ENCODE data around the gene SOX9.
"Not testable (repeated sequence)": the region's sequence is repeated elsewhere in the genome, so short reads cannot be mapped to it uniquely, and the experiment has no call there.

The SOX9 gene

GRCh38 chr17:72126575-72127486 is 6.0 kb downstream of the SOX9 start:
- no peak for DNase-seq

GRCh38 chr17:72128039-72128438 is 7.2 kb downstream of the SOX9 start:
- DNase-seq = no peak

DNA sequence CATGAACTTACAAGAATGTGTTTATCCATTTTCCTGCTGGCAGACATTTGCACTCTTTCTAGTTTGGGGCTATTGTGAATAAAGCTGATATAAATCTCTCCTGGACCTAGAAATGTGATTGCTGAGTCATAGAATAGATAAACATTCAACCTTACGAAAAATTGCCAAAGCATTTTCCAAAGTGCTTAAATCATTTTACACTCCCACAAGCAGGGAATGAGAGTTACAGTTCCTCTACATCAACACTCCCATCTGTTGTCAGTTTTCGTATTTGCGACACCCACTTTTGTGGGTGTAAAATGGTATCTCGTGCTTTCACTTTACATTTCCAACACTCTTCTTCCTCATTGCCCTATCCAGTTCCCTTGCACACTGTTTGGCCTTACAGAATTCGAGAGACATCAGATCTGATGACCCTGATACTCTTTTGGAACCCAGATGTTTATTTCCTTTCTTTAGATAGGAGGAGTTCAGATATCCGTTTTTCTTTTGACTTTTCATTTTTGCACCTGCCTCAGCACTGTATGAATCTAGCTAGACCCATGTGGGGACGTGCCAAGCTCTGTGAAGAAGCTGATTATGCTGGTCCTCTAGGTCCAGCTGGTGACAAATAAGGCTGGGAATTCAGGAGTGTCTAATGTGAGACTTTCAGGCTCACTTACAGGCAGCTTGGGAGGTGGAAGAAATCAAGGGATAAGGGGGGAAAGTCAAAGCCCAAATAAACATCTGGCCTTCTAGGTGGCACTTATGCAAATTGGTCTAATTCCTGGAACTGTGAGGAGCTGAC is 14.0 kb downstream of the SOX9 start:
- no peak for DNase-seq

GRCh38 chr17:72135546-72136325 is 14.9 kb downstream of the SOX9 start:
- DNase-seq = no peak

- DNase-seq = no peak
Measured at GRCh38 chr17:72136692-72137091, 15.9 kb downstream of the SOX9 start.

- no peak for DNase-seq
Measured at GRCh38 chr17:72137161-72137560, 16.3 kb downstream of the SOX9 start.

- DNase-seq = no peak
Measured at GRCh38 chr17:72139212-72139611, 18.4 kb downstream of the SOX9 start.

DNA sequence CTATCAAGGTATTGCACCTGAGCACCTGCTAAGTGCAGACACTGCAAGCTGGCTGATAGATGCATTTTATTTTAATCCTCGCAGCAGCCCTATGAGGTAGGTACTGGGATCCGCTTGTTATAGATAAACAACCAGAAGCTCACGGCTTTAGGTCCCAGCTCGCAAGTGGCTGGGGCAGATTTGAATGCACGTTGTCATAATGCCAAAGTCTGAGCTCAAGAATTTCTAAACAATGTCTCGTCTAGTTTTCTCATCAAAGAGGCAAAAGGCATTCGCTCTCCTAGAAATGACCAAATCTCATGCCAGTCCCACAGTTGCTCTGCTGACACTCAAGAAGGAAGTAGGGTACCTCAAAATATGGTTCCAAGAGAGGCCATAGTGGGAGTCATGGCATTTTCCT is 20.5 kb downstream of the SOX9 start:
- DNase-seq = no peak

- not testable (repeated sequence) for DNase-seq
Measured at GRCh38 chr17:72142097-72142496, 21.3 kb downstream of the SOX9 start.

DNA sequence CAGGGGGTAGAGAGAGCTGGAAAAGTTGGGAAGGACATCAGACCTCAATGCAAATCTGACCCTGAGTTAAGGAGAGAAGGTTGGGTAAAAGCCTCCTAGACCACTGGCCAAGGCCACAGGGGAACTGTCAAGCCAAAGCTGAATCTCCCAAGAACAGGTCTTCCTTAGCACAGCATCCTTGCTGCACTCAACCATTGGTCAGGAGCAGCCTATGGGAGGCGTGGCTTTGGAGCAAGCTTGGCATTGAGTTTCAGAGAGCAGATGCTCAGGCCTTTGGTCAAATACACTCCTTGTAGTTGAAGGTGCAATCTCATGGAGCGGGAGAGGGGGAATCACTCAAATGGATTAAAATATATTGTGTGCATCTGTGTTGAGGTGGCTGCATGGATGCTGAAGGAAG is 21.8 kb downstream of the SOX9 start:
- DNase-seq = no peak

DNA sequence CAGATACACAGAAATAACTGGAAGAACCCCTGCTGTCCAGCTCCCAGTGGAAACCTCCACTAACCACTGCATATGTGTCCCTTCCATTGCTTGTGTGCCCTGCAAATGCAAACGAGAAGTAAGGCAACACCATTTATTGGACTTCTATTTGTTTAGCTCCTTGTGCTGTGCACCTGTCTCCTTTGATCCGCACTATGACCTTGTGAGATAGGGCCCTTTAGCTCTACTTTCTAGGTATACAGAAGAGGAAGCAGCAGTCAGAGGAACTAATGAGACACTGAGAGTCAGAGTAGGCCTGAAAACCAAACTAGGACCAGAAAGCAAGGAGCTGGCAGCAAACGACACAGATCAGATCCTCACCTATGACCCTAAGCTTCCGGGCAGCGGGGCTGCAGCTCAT is 22.4 kb downstream of the SOX9 start:
- no peak for DNase-seq

DNA sequence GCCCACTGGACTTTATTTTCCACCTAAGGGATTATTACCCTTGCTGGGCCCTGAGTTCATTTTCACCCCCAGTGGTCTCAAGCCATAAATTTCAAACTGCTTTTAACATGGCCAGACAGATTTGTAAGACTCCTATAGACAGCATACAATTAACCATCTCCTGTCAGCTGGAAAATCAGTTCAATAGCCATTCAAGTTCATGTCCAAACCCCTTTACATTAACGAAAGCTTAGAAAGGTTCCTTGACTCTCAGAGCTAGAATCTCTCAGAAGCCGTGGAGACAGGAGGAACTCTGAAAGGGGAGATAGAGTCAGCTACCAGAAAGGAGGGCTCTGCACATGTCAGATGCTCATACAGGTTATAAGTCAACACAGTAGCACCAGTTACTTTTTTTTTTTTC is 23.3 kb downstream of the SOX9 start:
- DNase-seq = no peak

- no peak for DNase-seq
Measured at GRCh38 chr17:72145562-72145961, 24.7 kb downstream of the SOX9 start.

DNA sequence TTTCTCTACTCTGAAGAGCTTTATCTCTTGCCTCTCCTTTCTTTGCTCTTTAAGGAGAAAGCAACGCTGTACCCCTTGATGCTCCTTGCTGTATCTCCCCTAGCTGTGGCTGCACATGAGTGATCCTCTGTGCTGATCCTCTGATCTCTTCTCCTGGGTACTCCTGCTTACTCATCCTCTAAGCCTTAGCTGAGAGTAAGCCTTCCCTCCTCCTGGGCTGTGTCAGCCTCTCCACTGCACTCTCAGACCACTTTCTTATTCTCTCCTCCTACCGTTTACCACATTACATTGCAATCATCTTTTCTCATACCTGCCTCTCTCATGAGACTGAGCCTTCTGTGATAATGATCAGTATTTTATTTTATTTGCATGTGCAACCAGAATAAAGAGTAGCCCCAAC is 25.1 kb downstream of the SOX9 start:
- no peak for DNase-seq

DNA sequence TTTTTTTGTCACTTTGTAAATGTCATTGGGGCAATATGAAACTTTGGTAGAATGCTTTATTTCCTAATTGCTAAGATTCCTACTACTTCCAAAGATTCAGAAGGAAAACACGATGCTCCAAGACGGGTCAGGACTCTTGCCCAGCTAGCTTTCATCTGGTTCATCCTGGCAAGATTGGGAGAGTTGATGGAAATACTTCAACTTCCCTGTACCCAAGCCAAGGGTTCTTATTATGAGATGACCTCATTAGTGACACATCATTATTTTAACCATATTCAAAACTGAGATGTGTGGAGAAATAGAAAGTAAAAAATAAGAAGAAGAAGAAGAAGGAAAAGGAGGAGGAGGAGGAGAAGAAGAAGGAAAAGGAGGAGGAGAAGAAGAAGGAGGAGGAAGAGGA is 25.6 kb downstream of the SOX9 start:
- no peak for DNase-seq

GRCh38 chr17:72150632-72151460 is 30.0 kb downstream of the SOX9 start:
- DNase-seq = no peak

DNA sequence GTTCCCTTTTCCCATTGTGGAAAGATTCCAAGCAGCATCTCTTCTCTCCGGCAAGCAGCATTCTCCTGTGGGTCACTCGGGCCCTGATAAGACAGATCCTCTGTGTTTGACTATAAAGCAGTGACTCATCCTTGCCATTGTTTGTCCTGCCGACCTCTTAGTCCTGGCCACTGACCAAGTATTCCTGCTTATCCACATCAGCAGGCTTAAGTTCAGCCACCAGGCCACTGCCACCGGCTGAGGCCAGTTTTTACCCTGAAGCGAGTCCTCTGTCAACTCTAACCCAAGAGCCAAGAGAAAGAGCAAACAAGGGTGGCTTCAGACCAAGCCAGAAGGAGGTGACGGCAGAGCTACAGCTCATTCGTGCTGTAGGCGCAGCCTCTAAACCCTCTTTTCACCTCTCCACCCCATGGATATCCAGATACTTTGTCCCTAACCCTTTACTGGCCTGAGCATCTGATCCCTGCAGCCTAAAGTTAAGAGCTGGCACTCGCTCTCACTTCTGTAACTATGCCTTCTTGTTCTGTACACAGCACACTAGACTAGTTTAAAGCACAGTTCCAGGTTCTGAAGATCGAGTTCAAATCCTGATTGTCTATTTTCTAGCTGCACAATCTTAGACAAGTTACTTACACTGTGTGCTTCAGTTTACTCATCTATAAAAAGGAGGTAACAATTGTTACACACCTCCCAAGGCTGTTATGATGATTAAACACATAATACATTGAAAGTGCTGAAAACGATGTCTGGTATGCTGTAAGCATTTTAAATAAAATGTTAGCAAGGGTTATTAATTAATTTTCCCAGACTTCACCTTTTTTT is 31.0 kb downstream of the SOX9 start:
- no peak for DNase-seq

DNA sequence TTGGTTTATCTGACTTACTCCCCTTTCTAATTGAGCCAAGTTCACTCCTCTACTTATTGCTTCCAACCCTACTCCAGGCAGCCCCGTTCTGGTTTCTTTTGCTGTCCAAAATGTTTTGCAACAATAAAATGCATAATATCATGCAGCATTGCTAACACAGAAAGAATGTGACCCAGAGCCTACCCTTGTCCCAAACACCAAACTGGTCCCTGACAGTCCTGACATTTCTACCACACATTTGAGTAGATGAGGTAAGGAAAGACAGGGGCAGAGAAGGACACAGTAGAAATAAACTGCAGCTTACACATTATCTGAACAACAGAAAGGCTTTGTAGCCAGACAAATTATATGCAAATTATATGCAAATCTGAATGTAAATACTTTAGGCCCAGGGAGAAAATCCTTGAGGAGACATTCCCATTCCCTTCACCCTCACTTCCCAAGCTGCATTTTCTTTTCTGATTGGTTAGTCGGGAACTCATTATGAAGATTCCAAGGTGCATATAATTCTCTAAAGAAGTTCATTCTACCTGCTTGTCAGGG is 31.6 kb downstream of the SOX9 start:
- no peak for DNase-seq

DNA sequence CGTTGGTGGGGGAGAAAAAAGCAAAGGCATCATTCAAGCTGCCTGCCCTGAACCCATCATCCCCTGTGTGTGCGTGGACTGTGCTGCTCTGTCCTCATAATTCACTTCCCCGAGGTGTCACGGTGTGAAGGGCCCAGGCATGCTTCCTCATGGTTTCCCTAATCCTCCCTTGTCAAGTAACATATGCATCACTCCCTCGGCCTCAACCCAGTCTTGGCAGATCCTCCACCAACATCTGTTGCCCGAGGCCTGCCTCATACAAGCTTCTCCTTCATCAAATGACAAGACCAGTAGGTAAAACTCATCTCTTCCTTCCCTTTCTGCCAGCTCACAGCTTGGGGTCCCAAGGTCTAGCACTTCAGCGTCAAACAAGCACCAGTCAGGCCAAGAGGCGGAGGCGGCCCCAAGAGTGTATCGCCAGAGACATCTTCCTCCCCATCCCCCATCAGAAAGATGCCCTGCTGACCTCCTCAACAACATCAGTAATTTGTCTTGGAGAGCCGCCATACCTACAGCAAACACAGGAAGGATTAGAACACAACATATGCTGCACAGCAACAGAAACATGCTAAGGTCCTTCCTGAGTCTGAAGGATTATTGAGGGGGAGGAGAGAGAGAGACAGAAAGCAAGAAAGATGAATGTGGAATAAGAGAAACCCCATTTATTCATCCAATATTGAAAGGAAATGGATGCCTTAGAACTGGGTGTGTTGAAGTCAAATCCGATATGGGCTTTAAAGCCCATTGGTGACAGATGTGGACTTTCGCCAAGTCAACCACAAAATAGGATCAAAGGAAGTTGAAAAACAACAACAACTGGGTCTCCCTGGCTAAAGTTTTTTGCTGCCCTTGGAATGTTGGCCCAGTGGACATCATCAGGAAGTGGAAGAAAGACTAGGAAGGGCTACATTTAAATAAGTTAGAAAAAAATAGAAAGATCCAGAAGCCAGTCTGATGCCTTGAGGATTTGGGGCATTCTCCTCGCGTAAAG is 38.4 kb downstream of the SOX9 start:
- DNase-seq = no peak

DNA sequence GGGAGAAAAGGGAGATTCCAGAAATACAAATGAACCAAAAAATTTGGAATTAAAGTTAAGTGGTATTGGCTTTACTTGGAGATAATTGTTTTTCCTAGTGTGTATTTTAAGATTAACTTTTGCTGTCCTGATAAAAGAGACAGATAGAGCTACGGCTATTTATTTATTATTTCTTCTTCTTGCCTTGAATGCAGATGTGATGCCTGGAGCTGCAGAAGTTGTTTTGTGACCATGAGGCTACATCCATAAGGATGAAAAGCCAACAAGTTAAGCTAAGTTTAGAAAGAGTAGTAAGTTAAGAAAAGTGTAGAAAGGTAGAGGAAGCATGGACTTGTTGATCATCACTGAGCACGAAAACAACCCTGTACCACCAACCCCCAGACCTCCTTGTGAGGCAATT is 41.7 kb downstream of the SOX9 start:
- no peak for DNase-seq
